Subcutaneous adipose tissue (tissue), 4 donors: ENCODE results near the gene NFIC. TPM values are rescaled to one million over a fixed set of nuclear protein-coding genes. Genes with fewer than 3 reads are reported as not detected.

Experiments
- CTCF ChIP-seq: fragments of 450-650 bp; IDR thresholded peaks from one replicate; pipeline ENCODE4 v1.5.1; 2016; ENCODE audit warnings: low read depth, mild to moderate bottlenecking, control low read depth, antibody characterized with exemption, moderate library complexity
- total RNA-seq, 4 donors: library from RNA; depleted of rRNA; stranded (reverse); fragments of >200 nt; gene quantifications; one replicate each; pipeline ENCODE4 v1.1.0, GENCODE V29; 2016

NFIC gene
- total RNA-seq, 4 donors from 2014 or later: 45.2 to 191 (median 76.8) TPM

GRCh38 chr19:3383121-3383722 lies 16.8 kb downstream of the NFIC start:
- TF ChIP-seq CTCF: no peak

GRCh38 chr19:3386447-3387234 lies 20.3 kb downstream of the NFIC start:
- no peak for TF ChIP-seq CTCF

GRCh38 chr19:3387645-3388589 lies 21.5 kb downstream of the NFIC start:
- no peak for TF ChIP-seq CTCF

- TF ChIP-seq CTCF: no peak
These were observed 23.0 kb downstream of the NFIC start for GRCh38 chr19:3389446-3389778.

GRCh38 chr19:3389876-3390371 lies 23.5 kb downstream of the NFIC start:
- TF ChIP-seq CTCF: no peak

GRCh38 chr19:3392480-3392879 lies 26.1 kb downstream of the NFIC start:
- no peak for TF ChIP-seq CTCF

- no peak for TF ChIP-seq CTCF
These were observed 30.5 kb downstream of the NFIC start for GRCh38 chr19:3396881-3397265.
